GM21619 (cell line): ENCODE measurements around the gene TSHZ3.

Source experiments
- ATAC-seq: cut with Tn5 transposase; IDR thresholded peaks from one replicate; pipeline ENCODE4 v1.9.1; 2021; ENCODE audit not compliant: unreplicated experiment

Gene TSHZ3

DNA sequence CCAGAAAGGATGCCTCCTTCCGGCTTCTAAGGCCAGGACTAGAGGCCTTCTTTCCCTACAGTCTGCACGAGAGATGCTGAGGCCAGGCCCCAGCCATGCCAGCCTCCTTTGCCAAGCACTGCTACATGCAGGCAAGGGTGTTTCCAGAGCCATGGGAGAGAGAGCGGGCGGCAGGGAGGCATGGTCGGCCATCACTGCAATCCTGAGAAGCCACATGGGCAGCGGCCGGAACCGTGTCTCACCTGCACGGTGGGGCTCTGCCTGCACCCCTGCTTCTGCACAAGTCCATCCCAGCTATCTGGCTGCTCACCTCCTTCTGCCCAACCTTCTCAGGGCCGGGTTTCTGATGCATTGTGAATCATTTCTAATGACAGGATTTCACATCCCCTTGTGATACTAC is 35.1 kb downstream of the TSHZ3 start:
- no peak for ATAC-seq

GRCh38 chr19:31313291-31314030 is 35.8 kb downstream of the TSHZ3 start:
- no peak for ATAC-seq

DNA sequence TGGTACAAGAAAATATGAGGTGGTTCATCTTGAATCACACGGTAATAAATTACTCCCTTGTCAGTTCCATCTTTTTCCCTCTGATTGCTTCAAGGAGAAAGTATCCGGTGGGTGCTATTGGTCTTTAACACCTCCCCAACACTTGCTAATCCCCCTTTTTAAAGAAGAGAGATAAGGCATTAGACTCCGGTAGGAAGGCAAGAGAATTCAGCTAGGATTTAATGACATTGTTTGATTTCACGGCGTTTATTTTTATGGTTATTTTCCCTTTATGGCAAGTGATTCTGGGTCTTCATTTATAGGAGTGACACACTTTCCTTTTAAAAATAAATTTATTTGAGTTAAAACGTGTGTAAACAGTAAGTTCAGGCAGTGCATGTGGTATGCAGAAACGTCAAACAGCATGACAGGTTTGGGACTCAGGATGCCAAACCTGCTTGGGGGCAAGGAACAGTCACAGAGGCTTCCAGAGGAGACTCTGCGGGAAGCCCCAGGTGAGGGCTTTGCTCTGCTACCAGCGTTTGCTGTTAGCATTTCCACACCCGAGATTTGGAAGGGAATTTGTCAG is 36.5 kb downstream of the TSHZ3 start:
- no peak for ATAC-seq

DNA sequence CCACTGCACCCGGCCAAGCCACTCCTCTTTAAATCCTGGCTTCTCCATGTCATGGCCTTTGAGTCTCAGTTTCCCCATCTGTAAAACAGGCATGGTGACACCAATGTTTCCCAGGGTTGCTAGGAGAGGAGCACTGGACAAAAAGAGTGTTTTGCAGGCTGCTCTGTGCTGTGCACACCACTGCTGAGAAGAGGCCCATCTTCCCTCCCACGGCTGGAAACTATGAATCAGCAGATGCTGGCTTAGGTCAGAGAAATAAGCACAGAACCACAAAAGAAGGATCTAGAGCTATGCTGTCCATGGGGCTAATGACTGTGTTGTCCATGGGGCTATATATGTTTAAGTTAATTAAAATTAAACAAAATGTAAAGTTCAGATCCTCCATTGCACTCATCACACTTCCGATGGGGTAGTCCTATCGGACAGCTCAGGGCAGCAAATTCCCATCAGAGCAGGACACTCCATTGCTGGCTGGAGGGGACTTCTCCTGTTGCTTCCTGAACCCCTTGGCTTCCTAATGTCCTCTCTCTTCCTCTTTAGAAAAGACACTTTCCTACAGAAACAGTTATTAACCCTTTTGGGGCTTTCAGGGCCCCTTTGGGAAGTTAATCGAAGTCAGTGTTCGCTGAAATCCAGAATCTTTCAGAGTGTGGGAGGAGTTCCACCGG is 37.1 kb downstream of the TSHZ3 start:
- ATAC-seq, result no peak

DNA sequence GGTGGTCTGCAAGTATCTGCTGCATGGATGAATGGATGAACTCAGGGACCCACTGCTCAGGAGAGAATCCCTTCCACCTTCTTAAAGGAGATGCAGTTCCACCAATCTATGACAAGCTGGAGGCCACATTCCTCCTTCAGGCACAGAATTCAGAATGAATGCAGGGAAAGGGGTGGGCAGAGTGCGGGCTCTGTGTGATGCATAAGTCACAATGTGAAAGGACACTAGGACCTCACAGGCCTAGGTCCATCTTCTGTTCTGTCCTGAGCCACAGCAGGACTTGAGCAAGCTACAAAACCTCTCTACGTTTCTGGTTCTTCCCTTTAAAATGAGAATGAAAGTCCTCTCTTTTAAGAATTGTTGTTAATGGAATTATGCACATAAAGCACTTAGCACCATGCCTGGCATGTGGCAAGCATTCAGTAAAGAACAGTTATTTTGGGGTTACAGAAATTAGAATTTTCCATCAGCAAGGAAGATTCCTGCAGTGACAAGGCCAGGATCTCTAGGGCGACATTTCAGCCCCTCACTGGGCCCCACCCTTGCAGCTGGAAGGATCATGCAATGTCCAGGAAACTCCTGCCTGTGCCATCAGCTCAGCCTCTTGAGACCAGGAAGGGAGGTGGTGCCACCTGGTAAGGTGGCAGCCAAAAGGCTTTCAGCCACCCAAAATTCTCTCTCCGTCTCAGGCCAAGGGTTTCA is 38.7 kb downstream of the TSHZ3 start:
- no peak for ATAC-seq

DNA sequence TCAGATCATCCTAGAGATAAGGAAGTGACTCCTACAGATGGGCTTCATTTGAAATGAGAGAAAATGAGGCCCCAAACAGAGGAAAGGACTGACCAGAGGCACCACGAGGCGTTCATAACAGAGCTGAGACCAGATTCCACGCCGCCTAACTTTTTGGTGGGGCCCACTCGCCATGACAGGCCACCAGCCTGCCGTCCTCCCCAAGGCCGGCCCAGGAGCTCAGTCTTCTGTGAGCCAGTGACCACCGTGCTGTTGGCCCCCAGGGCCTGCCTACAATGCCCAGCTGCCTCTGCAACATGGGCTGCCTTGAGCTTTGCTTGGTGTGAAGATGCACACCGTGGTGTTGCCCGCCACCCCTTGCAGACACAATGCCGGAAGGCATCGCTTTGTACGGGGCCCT is 40.5 kb downstream of the TSHZ3 start:
- ATAC-seq, result no peak

DNA sequence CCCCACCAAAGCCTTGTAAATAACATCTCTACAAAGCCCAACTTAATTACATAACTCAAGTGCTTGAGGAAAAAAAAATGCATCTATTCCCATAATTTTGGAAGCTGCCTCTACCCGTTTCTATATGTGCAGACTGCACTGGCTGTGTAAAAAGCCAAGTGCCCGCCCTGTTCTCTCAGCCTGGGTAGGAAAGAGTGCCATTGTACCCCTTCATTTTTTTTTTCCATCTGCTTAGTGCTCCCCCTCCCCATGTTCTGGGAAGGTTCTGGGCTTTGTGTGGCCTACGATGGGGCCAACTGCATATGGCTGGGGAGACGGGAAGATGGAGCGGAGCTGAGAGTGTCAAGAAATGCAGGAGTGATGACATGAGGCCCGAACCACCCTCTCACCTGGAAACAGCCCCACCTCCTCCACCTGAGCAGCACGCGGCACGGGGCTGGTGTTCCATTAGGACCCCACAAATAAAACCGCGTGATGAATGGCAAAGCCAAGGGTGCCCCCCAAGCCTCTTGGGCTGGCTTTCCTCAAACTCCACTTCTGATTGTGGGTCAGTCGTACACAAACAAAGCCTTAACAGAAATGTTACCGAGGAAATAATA is 42.1 kb downstream of the TSHZ3 start:
- ATAC-seq, result no peak

DNA sequence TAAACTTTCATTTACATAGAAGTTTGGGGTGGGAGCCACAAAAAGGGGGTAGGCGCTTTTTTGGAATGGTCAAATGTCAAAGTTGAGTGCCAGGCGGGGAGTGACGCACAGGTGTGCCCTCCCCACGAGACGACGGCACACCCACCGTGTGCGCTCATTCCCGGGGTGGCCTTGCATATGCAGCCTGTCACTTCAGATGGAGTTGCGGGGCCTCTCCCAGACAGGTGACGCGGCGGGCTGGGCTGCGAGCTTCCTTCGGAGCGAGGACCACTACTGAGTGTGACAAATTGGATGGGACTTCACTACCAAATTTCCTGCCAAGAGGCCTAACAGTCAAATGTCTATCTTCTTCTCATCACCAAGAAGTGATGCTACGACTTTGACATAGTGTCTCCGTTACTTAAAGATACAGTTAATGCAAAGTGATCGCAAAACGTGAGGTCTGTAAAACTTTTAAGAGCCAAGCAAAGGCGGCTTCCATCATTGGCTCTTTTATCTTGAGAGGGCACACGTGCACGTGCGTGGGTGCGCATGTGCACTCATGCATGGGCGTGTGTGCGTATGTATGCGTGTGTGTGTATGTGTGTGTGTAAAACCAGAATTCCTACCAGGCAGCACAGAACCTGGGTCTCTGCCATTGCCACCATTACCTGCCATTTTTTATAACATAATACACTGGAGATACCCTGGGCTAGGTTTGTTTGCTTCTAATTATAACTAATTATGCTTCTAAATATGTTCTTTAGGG is 43.1 kb downstream of the TSHZ3 start:
- no peak for ATAC-seq

DNA sequence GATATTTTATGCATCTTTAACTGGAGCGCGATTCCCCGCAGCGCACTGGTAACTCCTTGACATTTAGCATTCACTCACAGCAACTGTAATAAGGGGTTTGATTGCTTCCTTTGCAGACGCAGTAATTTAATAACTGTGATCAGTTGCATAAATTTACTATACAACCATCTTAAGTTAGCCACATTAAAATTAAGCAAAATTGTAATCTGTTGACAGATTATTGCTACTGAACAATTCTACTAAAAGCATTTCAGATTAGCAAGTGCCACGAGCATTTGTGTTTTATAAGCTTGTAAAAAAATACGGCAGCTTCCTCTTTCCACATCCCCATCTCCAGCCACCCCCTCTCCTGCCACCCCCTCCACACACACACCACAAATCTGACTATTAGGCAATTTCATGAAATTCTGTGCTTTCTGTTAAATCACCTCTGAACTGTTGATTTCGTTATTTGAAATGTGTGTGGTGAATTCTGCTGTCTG is 44.4 kb downstream of the TSHZ3 start:
- ATAC-seq, result no peak

- ATAC-seq, result no peak
Observed at GRCh38 chr19:31303262-31303815, 45.9 kb downstream of the TSHZ3 start.

DNA sequence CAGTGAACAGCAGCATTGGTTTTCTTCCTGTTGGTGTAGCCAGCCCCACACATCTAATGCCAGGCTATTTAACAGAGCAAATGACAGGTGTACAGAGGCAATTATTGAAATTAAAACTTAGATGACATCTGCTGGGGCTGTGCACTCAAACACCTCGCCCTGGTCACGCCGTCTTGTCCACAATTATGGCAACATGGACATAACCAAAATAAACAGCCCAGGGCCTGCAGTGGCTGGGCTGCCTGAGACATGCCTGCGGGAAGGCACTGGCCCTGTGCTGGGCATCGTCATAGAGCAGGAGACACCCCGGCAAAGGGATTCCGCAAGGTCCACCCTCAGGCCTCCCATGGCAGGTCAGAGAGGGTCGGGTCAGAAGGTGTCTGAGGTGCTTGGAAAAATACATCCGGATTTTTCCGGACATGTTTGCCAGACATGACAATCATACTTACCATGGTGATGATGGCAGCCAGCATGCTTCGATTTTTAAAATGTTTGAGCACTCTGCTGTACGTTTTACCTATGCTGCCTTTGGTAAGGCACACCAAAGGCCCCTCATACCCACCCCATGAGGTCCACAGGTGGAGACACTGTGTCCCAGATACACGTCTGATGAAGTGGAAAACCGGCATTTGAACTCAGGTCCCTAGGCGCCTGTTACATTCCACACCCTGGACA is 47.8 kb downstream of the TSHZ3 start:
- no peak for ATAC-seq

DNA sequence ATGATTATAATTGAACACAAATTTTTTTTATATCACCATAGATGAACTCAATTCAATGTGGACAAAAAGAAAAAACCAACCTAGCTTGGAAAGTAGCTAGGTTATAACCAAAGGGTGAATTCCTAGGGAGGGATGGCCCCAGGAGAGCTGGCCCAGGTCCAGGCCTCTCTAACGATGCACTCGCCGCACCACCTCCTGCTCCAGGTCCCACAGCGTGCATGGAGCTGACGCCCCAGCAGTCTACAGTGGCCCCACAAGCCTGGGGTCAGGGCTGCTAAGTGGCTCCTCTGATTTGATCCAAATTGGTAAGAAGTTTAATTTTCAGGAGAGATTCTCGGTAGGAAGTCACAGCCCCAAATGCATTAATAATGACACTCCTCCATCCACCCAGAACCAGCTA is 48.8 kb downstream of the TSHZ3 start:
- ATAC-seq, result no peak

DNA sequence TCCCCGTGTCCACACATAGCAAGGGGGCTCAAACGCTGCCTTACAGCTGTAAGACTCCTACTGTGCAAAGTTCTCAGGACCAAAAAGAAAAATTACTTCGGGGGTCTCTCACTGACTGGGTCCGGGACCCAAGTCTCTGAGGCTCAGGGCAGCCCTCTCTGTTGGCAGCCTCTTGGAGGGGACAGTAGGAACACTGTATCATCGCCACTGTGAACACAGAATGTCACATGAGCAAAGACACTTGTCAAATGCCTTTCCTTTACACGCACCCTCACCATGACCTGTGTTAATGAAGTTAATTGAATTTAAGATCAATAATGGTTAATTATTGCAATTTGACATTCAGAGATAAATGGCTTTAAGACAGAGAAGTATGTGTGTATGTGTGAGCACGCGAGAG is 49.6 kb downstream of the TSHZ3 start:
- no peak for ATAC-seq

DNA sequence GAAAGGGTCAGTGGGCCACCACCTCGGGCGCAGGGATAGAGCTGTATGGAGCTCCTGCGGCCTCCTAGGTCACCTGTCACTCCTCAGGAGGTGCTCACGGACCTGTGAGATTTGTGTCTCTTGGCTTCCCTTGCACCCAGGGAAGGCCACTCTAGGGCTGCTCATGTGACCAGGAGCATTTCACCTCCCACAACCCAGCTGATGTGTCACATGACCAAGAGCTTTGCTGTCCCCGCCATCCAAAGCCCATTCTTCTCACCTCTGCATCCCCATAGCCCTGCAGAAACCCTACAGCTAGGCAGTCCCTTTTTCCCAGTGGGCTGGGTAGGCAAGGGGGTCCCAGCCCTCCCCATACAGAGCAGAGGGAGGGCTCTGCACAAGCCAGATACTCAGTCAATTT is 51.2 kb downstream of the TSHZ3 start:
- no peak for ATAC-seq

DNA sequence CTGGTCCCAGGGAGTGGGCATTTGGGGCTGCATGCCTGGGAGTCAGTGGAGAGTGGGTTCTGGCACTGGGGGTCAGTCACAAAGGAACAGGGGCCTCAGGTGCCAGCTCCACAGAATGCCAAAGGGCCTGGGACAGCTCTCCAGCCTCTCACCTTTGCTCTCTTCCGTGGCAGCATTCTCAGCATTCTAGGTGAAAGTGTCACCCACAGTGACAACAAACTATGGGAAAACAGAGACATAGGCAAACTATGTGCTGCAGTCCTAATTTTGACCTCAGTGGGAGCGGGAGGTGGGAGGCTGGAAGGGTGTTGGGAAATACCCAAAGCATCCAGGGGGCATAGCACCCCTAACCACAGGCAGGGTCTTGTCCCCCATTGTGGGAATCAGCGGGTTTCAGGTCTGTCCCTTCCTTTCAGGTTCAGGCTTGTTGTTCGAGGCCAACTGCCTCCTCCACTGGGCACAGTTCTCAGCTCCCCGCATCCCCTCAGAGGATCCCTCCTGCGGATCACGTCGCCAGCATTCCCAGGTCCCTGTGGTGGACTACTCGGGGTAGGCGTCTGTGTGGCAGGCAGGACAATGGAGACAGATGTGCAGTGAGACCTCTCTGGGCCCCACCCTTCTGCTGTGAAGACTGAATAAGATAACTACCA is 52.4 kb downstream of the TSHZ3 start:
- no peak for ATAC-seq

DNA sequence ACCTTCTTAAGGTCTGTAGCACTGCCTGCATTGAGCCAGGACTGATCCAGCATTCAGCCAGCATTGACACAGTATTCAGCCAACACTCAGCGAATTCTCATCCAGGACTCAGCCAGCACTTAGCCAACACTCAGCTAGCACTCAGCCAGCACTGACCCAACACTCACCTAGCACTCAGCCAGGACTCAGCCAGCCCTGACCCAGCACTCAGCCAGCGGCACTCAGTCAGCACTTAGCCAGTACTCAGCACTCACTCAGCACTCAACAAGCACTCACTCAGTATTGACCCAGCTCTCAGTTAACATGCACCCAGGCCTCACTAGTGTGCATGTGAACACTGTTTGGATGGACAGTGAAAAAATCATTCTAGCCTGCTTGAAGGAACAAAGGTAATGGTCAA is 55.0 kb downstream of the TSHZ3 start:
- no peak for ATAC-seq

- ATAC-seq, result no peak
Observed at GRCh38 chr19:31292639-31293185, 56.5 kb downstream of the TSHZ3 start.

DNA sequence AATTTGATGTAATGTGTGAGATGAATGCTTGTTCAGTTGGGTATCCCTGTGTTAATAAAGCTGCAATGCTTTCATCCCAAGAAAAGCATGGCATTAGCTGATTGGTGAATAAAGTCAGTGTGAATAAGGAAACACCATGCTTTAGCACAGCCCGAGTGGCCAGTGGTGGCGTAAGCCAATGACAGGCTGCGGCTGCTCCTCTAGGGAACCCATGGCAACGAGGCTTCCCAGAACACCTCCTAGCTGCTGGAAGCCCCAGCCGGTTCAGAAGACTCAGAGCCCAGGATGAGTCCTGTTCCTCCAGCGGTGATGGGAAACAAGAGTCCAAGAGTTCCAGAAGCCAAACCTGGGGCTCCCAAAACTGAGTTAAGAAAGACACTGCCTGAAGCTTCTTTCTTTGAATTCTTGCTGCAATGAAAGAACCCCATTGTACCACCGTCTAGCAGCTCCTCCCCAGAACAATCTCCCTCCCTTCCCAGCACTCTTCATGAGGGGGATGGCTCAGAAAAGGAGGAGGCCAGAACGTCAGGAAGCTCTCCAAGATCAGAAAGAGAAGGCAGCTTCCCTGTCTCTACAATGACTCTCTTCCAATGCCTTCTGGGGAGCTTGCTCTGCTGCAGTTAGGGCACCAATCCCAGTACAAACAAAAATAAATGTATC is 58.2 kb downstream of the TSHZ3 start:
- ATAC-seq, result no peak
